CD14-positive monocyte (primary cell): ENCODE data around the gene TMCO4. TPM values are rescaled to one million over a fixed set of nuclear protein-coding genes. Genes with fewer than 3 reads are reported as not detected.
A peak's percentile ranks its signal among the peaks of the same experiment; 100 is the strongest.

Source experiments
- DNase-seq, 3 donors: peaks; one replicate each; pipeline ENCODE4 v3.0.0-alpha.2; 2011 to 2022
- H2AFZ ChIP-seq: 2 replicates; pipeline ENCODE4 v1.6.0; 2012; ENCODE audit warnings: mild to moderate bottlenecking, low read depth, low read length, inconsistent platforms; ENCODE audit not compliant: insufficient read depth, poor library complexity, severe bottlenecking
- H3K27ac ChIP-seq, 2 donors: 1 replicate in 1 of 2; 2 replicates in 1 of 2; pipeline ENCODE4 v1.5.1; 2012 to 2013; ENCODE audit warnings: low read length in 2 of 2, control low read depth in 1 of 2, inconsistent platforms in 1 of 2, low read depth in 1 of 2, mild to moderate bottlenecking in 1 of 2
- H3K27me3 ChIP-seq, 2 donors: one replicate each; pipeline versions ENCODE4 v1.6.0 to v1.6.1; 2011 to 2013; ENCODE audit warnings: low read length in 2 of 2; ENCODE audit not compliant: control insufficient read depth in 2 of 2, insufficient read depth in 2 of 2
- H3K36me3 ChIP-seq, 2 donors: replicated peaks in 1 of 2; 1 replicate in 1 of 2; 2 replicates in 1 of 2; pipeline versions ENCODE4 v1.5.1 to v1.6.1; 2012 to 2013; ENCODE audit warnings: low read length in 2 of 2, control low read depth in 1 of 2, inconsistent platforms in 1 of 2, mild to moderate bottlenecking in 1 of 2; ENCODE audit not compliant: insufficient read depth in 2 of 2, control insufficient read depth in 1 of 2
- H3K4me1 ChIP-seq, 2 donors: 1 replicate in 1 of 2; 2 replicates in 1 of 2; pipeline versions ENCODE4 v1.5.1 to v1.6.1; 2012 to 2013; ENCODE audit warnings: low read length in 2 of 2, control low read depth in 1 of 2, inconsistent platforms in 1 of 2, mild to moderate bottlenecking in 1 of 2, moderate library complexity in 1 of 2; ENCODE audit not compliant: insufficient read depth in 2 of 2, control insufficient read depth in 1 of 2
- H3K4me2 ChIP-seq: replicated peaks from 2 replicates; pipeline ENCODE3; 2012; ENCODE audit warnings: low read length, moderate library complexity, mild to moderate bottlenecking; ENCODE audit not compliant: poor library complexity, severe bottlenecking; ENCODE audit errors: extremely low read depth
- H3K4me3 ChIP-seq, 3 experiments: fragments of 200-600 bp in 1 of 3; sonication (generic) in 1 of 3; replicated peaks in 1 of 3; 1 replicate in 2 of 3; 2 replicates in 1 of 3; pipeline ENCODE4 v1.5.1; 2011 to 2013; ENCODE audit warnings: low read length in 3 of 3, mild to moderate bottlenecking in 3 of 3, control low read depth in 2 of 3, low read depth in 2 of 3, inconsistent platforms in 1 of 3, moderate library complexity in 1 of 3
- H3K79me2 ChIP-seq: 2 replicates; pipeline ENCODE4 v1.6.0; 2012; ENCODE audit warnings: mild to moderate bottlenecking, control low read depth, inconsistent platforms, low read length, moderate library complexity; ENCODE audit not compliant: insufficient read depth
- H3K9ac ChIP-seq: 2 replicates; pipeline ENCODE4 v1.6.0; 2017; ENCODE audit warnings: low read length, mild to moderate bottlenecking; ENCODE audit not compliant: insufficient read depth, poor library complexity, severe bottlenecking
- H3K9me3 ChIP-seq, 2 donors: replicated peaks in 1 of 2; 1 replicate in 1 of 2; 2 replicates in 1 of 2; pipeline versions ENCODE4 v1.5.1 to v1.6.1; 2012 to 2013; ENCODE audit warnings: low read length in 2 of 2, control low read depth in 1 of 2; ENCODE audit not compliant: control insufficient read depth in 1 of 2, insufficient read depth in 1 of 2
- H4K20me1 ChIP-seq: 2 replicates; pipeline ENCODE4 v1.6.0; 2012; ENCODE audit warnings: mild to moderate bottlenecking, low read length, control low read depth, moderate library complexity; ENCODE audit not compliant: insufficient read depth
- H3K27ac Mint-ChIP-seq, 7 donors: one replicate each; pipeline ENCODE4 v1.8.0; 2020; ENCODE audit warnings: mild to moderate bottlenecking in 7 of 7, mixed read lengths in 7 of 7, moderate library complexity in 6 of 7, inconsistent platforms in 2 of 7
- H3K27me3 Mint-ChIP-seq, 3 donors: one replicate each; pipeline ENCODE4 v1.8.0; 2021 to 2022; ENCODE audit warnings: low read depth in 3 of 3, mild to moderate bottlenecking in 3 of 3, mixed read lengths in 3 of 3, moderate library complexity in 3 of 3, inconsistent platforms in 1 of 3
- H3K36me3 Mint-ChIP-seq, 2 donors: one replicate each; pipeline ENCODE4 v1.8.0; 2020; ENCODE audit warnings: mixed read lengths in 2 of 2, inconsistent platforms in 1 of 2, mild to moderate bottlenecking in 1 of 2
- H3K4me1 Mint-ChIP-seq: one replicate; pipeline ENCODE4 v1.8.0; 2020; ENCODE audit warnings: mild to moderate bottlenecking, mixed read lengths
- H3K4me3 Mint-ChIP-seq, 2 donors: one replicate each; pipeline ENCODE4 v1.8.0; 2020; ENCODE audit warnings: mild to moderate bottlenecking in 2 of 2, mixed read lengths in 2 of 2, moderate library complexity in 1 of 2
- H3K9me3 Mint-ChIP-seq, 7 donors: one replicate each; pipeline ENCODE4 v1.8.0; 2020 to 2022; ENCODE audit warnings: mixed read lengths in 7 of 7, mild to moderate bottlenecking in 6 of 7, moderate library complexity in 6 of 7, inconsistent platforms in 2 of 7
- CTCF ChIP-seq: fragments of 200-600 bp; IDR thresholded peaks from one replicate; pipeline ENCODE4 v1.8.0; 2022; ENCODE audit warnings: antibody characterized with exemption, mild to moderate bottlenecking
- WGBS: methylation state at CpG from one replicate; pipeline ENCODE4 v1.1.5; 2013; ENCODE audit warnings: missing lambda C conversion rate; ENCODE audit not compliant: insufficient coverage; 5-methylcytosine and 5-hydroxymethylcytosine counted together
- intact Hi-C, 2 donors: fragments of 100-400 bp; cut with micrococcal nuclease; formaldehyde crosslinking; loops; one replicate each; pipeline versions ENCODE4 v1.15.0 to v1.15.1; 2023
- polyA plus RNA-seq, 3 donors: library from polyadenylated mRNA; depleted of rRNA in 1 of 3; unstranded in 2 of 3; stranded (reverse) in 1 of 3; fragments of 300-500 nt in 2 of 3; fragments of >200 nt in 1 of 3; fragmentation: Illumina TruSeq in 2 of 3; gene quantifications; 1 replicate in 2 of 3; 2 replicates in 1 of 3; pipeline ENCODE4 v1.2.3, GENCODE V29; 2012 to 2021

Gene TMCO4
- polyA plus RNA-seq, 3 donors, result 6.9 to 10.1 (median 7.9) TPM

GRCh38 chr1:19690342-19690741, 109.4 kb downstream of the TMCO4 start:
- peaks cover 0 to 2% (median 0%) of the 10 kb centered on the region in 3 donors for H3K27me3 Mint-ChIP-seq
- no peaks in the 10 kb centered on the region for H4K20me1 ChIP-seq
- no peaks in the 10 kb centered on the region for H3K4me1 ChIP-seq
- H3K9me3 Mint-ChIP-seq, result peaks cover 18 to 32% (median 27%) of the 10 kb centered on the region in 7 donors
- intact Hi-C loops, result no loop called here
- peaks cover 62 to 69% of the 10 kb centered on the region in 2 donors for H3K36me3 Mint-ChIP-seq
- no peak overlapping the region for H3K4me2 ChIP-seq
- no peak overlapping the region for H3K27ac ChIP-seq
- no peak for DNase-seq
- TF ChIP-seq CTCF, result no peak
- H3K79me2 ChIP-seq, result no peaks in the 10 kb centered on the region
- WGBS, result 90% methylated on average over 6 of the region's 7 CpGs
- H3K4me1 Mint-ChIP-seq, result no peaks in the 10 kb centered on the region
- no peak overlapping the region for H3K4me3 Mint-ChIP-seq
- H2AFZ ChIP-seq, result no peak overlapping the region
- no peak overlapping the region for H3K4me3 ChIP-seq
- H3K36me3 ChIP-seq, result peaks cover 23 to 68% of the 10 kb centered on the region in 2 donors
- H3K9me3 ChIP-seq, result peaks cover 14 to 26% of the 10 kb centered on the region in 2 donors
- H3K27ac Mint-ChIP-seq, result no peak overlapping the region
- no peaks in the 10 kb centered on the region for H3K27me3 ChIP-seq
- no peak overlapping the region for H3K9ac ChIP-seq

GRCh38 chr1:19689856-19690255, 109.9 kb downstream of the TMCO4 start:
- Histone ChIP-seq H4K20me1 (no peaks in the 10 kb centered on the region), H3K9ac (no peak overlapping the region), H3K4me3 (no peak overlapping the region), H3K27ac (no peak overlapping the region), H3K36me3 (peaks cover 23 to 65% of the 10 kb centered on the region in 2 donors), H3K79me2 (no peaks in the 10 kb centered on the region), H2AFZ (no peak overlapping the region), H3K27me3 (no peaks in the 10 kb centered on the region), H3K4me2 (no peak overlapping the region), H3K4me1 (no peaks in the 10 kb centered on the region), H3K9me3 (peaks cover 14 to 26% of the 10 kb centered on the region in 2 donors)
- H3K4me1 Mint-ChIP-seq, result no peaks in the 10 kb centered on the region
- intact Hi-C loops, result no loop called here
- peaks cover 0 to 2% (median 0%) of the 10 kb centered on the region in 3 donors for H3K27me3 Mint-ChIP-seq
- no peak for TF ChIP-seq CTCF
- H3K36me3 Mint-ChIP-seq, result peaks cover 62 to 69% of the 10 kb centered on the region in 2 donors
- DNase-seq, result peak in 1 of 3 donors; percentile 26
- peaks cover 18 to 32% (median 27%) of the 10 kb centered on the region in 7 donors for H3K9me3 Mint-ChIP-seq
- no peak overlapping the region for H3K4me3 Mint-ChIP-seq
- H3K27ac Mint-ChIP-seq, result peak overlapping the region in 1 of 7 donors; percentile 51
- WGBS, result 100% methylated on average over 3 of the region's 3 CpGs
